K562 (cell line): ENCODE results near the gene RING1. TPM values are rescaled to one million over a fixed set of nuclear protein-coding genes. Genes with fewer than 3 reads are reported as not detected.

Experiments used
- AFF1 ChIP-seq, 2 experiments: fragments of 450-650 bp; IDR thresholded peaks; 2 replicates each; pipeline ENCODE4 v1.6.1; 2018; ENCODE audit warnings: mild to moderate bottlenecking in 2 of 2, low read depth in 1 of 2; ENCODE audit not compliant: partially characterized antibody in 2 of 2
- BRF2 ChIP-seq: IDR thresholded peaks from 3 replicates; pipeline ENCODE4 v1.6.1; 2011; ENCODE audit warnings: borderline replicate concordance, mild to moderate bottlenecking; ENCODE audit not compliant: insufficient read length, insufficient read depth
- CC2D1A ChIP-seq: fragments of 450-650 bp; IDR thresholded peaks from 2 replicates; pipeline ENCODE4 v1.6.1; 2017; ENCODE audit warnings: mild to moderate bottlenecking
- CTCF ChIP-seq, 3 experiments: IDR thresholded peaks in 2 of 3; conservative IDR thresholded peaks in 1 of 3; 2 replicates each; pipeline ENCODE4 v1.5.1; 2011 to 2012; ENCODE audit warnings: low read length in 3 of 3, mild to moderate bottlenecking in 3 of 3, control low read depth in 2 of 3, improper control_type of control experiment in 1 of 3, inconsistent platforms in 1 of 3, low read depth in 1 of 3, mixed read lengths in 1 of 3, moderate library complexity in 1 of 3; ENCODE audit not compliant: insufficient read depth in 2 of 3
- ELF1 ChIP-seq: fragments of 200-800 bp; sonication (Bioruptor generic); IDR thresholded peaks from 2 replicates; pipeline ENCODE4 v1.6.1; 2016; ENCODE audit warnings: missing genetic modification characterization, missing compliant biosample characterization
- FOXA3 ChIP-seq, 2 experiments: fragments of 450-650 bp in 1 of 2; sonication (generic) in 1 of 2; formaldehyde crosslinking; IDR thresholded peaks in 1 of 2; conservative IDR thresholded peaks in 1 of 2; 2 replicates each; pipeline versions ENCODE4 v1.4.0 to v1.8.0; 2020 to 2022; ENCODE audit warnings: mild to moderate bottlenecking in 2 of 2, missing genetic modification reagents in 1 of 2
- NR2F6 ChIP-seq: fragments of 450-650 bp; formaldehyde crosslinking; IDR thresholded peaks from 2 replicates; pipeline ENCODE4 v1.4.0; 2020; ENCODE audit warnings: mild to moderate bottlenecking
- SP2 ChIP-seq: IDR thresholded peaks from 2 replicates; pipeline ENCODE4 v1.6.1; 2011; ENCODE audit warnings: mild to moderate bottlenecking, low read depth, low read length, moderate library complexity; ENCODE audit not compliant: poor library complexity, severe bottlenecking; ENCODE audit errors: extremely low read depth
- TAF1 ChIP-seq: IDR thresholded peaks from 2 replicates; pipeline ENCODE4 v1.6.1; 2011; ENCODE audit warnings: mild to moderate bottlenecking, low read length, moderate library complexity; ENCODE audit not compliant: insufficient read depth, control insufficient read depth, severe bottlenecking; ENCODE audit errors: extremely low read depth
- ZBTB7A ChIP-seq: IDR thresholded peaks from 2 replicates; pipeline ENCODE4 v1.6.1; 2011; ENCODE audit warnings: low read depth, mild to moderate bottlenecking, low read length, moderate library complexity, borderline replicate concordance; ENCODE audit not compliant: control insufficient read depth
- ZKSCAN8 ChIP-seq: fragments of 200-800 bp; sonication (Bioruptor generic); IDR thresholded peaks from 2 replicates; pipeline ENCODE4 v1.6.1; 2016; ENCODE audit warnings: missing genetic modification characterization, missing compliant biosample characterization
- ZNF134 ChIP-seq: fragments of 250-450 bp; sonication (Bioruptor Pico); conservative IDR thresholded peaks from 2 replicates; pipeline ENCODE4 v1.4.0; 2020
- ZNF175 ChIP-seq: fragments of 200-800 bp; sonication (Bioruptor generic); IDR thresholded peaks from 2 replicates; pipeline ENCODE4 v1.6.1; 2016; ENCODE audit warnings: low read depth, mild to moderate bottlenecking, missing genetic modification characterization, missing compliant biosample characterization
- ZNF354B ChIP-seq: fragments of 250-450 bp; sonication (Bioruptor Pico); IDR thresholded peaks from 2 replicates; pipeline ENCODE4 v1.4.0; 2020
- polyA plus RNA-seq, 8 experiments: library from polyadenylated mRNA; depleted of rRNA in 4 of 8; stranded (reverse) in 5 of 8; unstranded in 3 of 8; fragments of >200 nt; fragmentation: Nextera tagmentation in 2 of 8; fragmentation: Illumina TruSeq in 1 of 8; extraction: Ambion mirVana in 2 of 8; extraction: Trizol in 1 of 8; gene quantifications; 2 replicates each; pipeline versions ENCODE4 v1.2.1 to v1.2.3, GENCODE V29; 2011 to 2014; ENCODE audit warnings: inconsistent platforms in 1 of 8, missing spikeins in 1 of 8
- total RNA-seq, 7 experiments: library from RNA; depleted of rRNA in 6 of 7; stranded (reverse); fragments of >200 nt in 6 of 7; fragmentation: Illumina TruSeq in 2 of 7; extraction: Trizol in 2 of 7; gene quantifications; 2 replicates each; pipeline versions ENCODE4 v1.2.1 to v1.2.3, GENCODE V29; 2011 to 2021; ENCODE audit warnings: low replicate concordance in 1 of 7
- TF ChIP-seq, protein P1 (sequence below): fragments of 450-650 bp; IDR thresholded peaks from 2 replicates; pipeline ENCODE4 v1.6.1; 2016; ENCODE audit warnings: missing biosample characterization, missing genetic modification characterization
- TF ChIP-seq, protein P2 (sequence below): sonication (generic); formaldehyde crosslinking; IDR thresholded peaks from 2 replicates; pipeline ENCODE4 v1.8.0; 2022; ENCODE audit warnings: mild to moderate bottlenecking, missing genetic modification reagents

The RING1 gene
- total and polyA plus RNA-seq, 9 of the 15 experiments (the other 6 are each of a cell fraction or from before 2014, with no cell fraction given) = 4.2 to 59.1 (median 36.9) TPM

- TF ChIP-seq ZBTB7A (no peak; the same call in 1 of the 2 replicates), NR2F6 (CRISPR knock-in tag) (no peak), ZKSCAN8 (CRISPR knock-in tag) (no peak), ZNF134 (CRISPR knock-in tag) (no peak), SP2 (peak; percentile 47), FOXA3 (CRISPR knock-in tag; conservative IDR thresholded peaks at IDR 0.05 in 1 of 2, IDR thresholded peaks at IDR 0.05 in 1 of 2) (peak in 1 of 2 experiments; percentile 58; a peak in 2 of 4 replicates), ELF1 (no peak), CTCF (IDR thresholded peaks at IDR 0.05 in 2 of 3, conservative IDR thresholded peaks at IDR 0.05 in 1 of 3; ENCODE audit: insufficient read depth in 2 of 3, low read depth in 1 of 3, low read length in 3 of 3) (peak; percentile 34 to 52 (median 48); a peak in 5 of 6 replicates), CC2D1A (no peak; the same call in 1 of the 2 replicates), AFF1 (IDR thresholded peaks at IDR 0.05; ENCODE audit: low read depth in 1 of 2, partially characterized antibody in 2 of 2) (no peak), ZNF354B (CRISPR knock-in tag) (no peak), BRF2 (no peak), TAF1 (peak; percentile 72), ZNF175 (no peak)
- TF ChIP-seq, protein P1, sequence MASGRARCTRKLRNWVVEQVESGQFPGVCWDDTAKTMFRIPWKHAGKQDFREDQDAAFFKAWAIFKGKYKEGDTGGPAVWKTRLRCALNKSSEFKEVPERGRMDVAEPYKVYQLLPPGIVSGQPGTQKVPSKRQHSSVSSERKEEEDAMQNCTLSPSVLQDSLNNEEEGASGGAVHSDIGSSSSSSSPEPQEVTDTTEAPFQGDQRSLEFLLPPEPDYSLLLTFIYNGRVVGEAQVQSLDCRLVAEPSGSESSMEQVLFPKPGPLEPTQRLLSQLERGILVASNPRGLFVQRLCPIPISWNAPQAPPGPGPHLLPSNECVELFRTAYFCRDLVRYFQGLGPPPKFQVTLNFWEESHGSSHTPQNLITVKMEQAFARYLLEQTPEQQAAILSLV (tag) = no peak
- TF ChIP-seq, protein P2, sequence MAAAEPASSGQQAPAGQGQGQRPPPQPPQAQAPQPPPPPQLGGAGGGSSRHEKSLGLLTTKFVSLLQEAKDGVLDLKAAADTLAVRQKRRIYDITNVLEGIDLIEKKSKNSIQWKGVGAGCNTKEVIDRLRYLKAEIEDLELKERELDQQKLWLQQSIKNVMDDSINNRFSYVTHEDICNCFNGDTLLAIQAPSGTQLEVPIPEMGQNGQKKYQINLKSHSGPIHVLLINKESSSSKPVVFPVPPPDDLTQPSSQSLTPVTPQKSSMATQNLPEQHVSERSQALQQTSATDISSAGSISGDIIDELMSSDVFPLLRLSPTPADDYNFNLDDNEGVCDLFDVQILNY (CRISPR knock-in tag) = no peak
Measured at GRCh38 chr6:33248932-33249731, 40.8 kb downstream of the RING1 start (continued).
